ENCODE results near the gene EDN3. TPM values are rescaled to one million over a fixed set of nuclear protein-coding genes. Genes with fewer than 3 reads are reported as not detected.

The EDN3 gene
- total RNA-seq, 6 experiments from 2014 or later: not detected

DNA sequence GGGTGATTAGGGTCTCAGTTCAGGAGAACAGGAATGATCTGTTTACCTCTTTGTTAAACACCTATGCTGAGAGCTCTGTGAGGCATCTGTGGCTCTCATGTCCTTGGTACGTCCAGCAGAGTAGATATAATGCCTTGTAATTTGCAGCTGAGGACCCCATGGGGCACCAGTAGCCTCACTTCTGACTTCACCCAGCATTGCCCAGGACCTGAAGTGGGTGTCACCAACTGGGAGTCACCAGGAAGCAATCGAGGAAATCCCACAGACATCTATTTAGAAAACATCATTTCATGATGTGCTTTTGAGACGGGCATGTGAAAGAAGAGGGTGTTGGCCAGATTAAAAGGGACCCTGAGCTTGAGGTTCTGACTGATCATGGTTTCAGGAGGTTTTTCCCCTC is 8.8 kb downstream of the EDN3 start:
- DNase-seq (no peak), ATAC-seq (no peak)
- WGBS (ENCODE audit: insufficient coverage, low coverage, low lambda C conversion rate, missing lambda C conversion rate): 51% methylated on average over 3 of the region's 3 CpGs
- Histone ChIP-seq H3K27ac (no peak overlapping the region), H3K36me3 (no peaks in the 10 kb centered on the region), H3K4me3 (no peak overlapping the region), H3K9me3 (no peaks in the 10 kb centered on the region), H3K4me1 (no peaks in the 10 kb centered on the region), H3K27me3 (peaks cover 0 to 5% of the 10 kb centered on the region in 2 donors)
- intact Hi-C loops (cut with DNase I): no loop called here
- no peak for TF ChIP-seq POLR2A (IDR thresholded peaks at IDR 0.05)
- TF ChIP-seq, protein P1, sequence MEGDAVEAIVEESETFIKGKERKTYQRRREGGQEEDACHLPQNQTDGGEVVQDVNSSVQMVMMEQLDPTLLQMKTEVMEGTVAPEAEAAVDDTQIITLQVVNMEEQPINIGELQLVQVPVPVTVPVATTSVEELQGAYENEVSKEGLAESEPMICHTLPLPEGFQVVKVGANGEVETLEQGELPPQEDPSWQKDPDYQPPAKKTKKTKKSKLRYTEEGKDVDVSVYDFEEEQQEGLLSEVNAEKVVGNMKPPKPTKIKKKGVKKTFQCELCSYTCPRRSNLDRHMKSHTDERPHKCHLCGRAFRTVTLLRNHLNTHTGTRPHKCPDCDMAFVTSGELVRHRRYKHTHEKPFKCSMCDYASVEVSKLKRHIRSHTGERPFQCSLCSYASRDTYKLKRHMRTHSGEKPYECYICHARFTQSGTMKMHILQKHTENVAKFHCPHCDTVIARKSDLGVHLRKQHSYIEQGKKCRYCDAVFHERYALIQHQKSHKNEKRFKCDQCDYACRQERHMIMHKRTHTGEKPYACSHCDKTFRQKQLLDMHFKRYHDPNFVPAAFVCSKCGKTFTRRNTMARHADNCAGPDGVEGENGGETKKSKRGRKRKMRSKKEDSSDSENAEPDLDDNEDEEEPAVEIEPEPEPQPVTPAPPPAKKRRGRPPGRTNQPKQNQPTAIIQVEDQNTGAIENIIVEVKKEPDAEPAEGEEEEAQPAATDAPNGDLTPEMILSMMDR (IDR thresholded peaks at IDR 0.05): no peak

DNA sequence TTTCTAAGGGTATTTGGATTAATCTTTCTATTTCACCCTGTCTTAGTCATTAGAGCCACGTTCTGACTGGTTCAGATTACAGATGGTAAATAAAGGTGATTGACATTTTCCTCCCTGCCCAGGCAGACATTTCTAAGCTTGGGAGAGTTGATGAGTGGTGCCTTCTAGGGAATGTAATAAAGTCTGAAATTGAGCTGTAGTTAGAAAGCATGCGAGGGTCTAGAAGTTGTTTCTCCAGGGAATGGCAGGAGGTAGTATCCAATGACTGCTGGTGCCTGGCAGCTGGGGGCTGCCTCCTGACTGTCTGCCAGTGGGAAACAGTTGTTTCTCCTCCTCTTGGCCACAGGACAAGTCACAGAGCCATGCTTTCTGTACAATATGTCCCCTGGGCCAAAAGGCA is 14.6 kb downstream of the EDN3 start:
- Histone ChIP-seq H3K4me3 (no peak overlapping the region), H3K4me1 (no peaks in the 10 kb centered on the region), H3K36me3 (no peaks in the 10 kb centered on the region), H3K27ac (no peak overlapping the region), H3K27me3 (no peaks in the 10 kb centered on the region), H3K9me3 (no peaks in the 10 kb centered on the region)
- 45% methylated on average over 2 of the region's 2 CpGs for WGBS (ENCODE audit: insufficient coverage, low coverage, low lambda C conversion rate, missing lambda C conversion rate)
- no peak for ATAC-seq
- intact Hi-C loops (cut with DNase I): no loop called here
- no peak for TF ChIP-seq POLR2A (IDR thresholded peaks at IDR 0.05)
- TF ChIP-seq, protein P1 (IDR thresholded peaks at IDR 0.05): no peak
- DNase-seq: no peak

DNA sequence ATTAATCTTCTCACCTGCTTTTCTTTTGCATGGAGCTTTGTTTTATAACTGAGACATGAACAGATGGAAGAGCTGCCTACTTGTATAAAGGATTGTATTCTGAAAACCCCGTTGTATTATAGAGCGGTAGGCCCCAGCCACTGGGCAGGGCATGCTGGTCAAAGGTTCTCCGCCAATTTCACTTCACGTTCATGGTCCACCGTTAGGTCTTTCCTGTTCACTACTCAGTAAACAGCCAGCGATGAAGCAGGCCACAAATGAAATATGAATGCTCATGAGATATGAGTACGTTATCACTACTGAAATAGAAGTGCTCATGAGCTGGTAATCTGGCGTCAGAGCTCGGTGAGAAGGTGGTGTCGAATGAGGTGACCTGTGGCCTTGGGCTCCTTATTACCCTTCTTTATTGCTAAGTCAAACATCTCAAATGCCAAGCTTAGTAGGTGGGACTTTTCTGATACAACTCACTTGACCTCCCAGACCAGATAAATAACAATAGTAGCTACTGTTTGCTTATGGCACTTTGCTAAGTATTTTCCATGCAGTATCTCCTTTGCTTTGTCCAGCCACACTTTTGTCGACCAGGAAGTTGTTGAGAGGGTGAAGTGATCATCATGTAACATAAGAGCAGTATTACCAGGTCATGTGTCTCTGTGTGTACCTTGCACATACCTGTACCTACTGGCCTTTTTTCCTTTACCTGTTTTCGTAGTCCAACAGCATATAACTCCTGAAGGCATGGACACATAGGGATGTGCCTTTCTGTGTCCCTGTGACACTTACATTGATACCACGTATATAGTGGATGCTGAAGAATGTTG is 16.7 kb downstream of the EDN3 start:
- TF ChIP-seq POLR2A (IDR thresholded peaks at IDR 0.05): no peak
- TF ChIP-seq, protein P1 (IDR thresholded peaks at IDR 0.05): no peak
- no peaks in the 10 kb centered on the region for H3K36me3 ChIP-seq
- WGBS (ENCODE audit: insufficient coverage, low coverage, low lambda C conversion rate, missing lambda C conversion rate): 67% methylated on average over 11 of the region's 13 CpGs
- H3K27me3 ChIP-seq: no peaks in the 10 kb centered on the region
- intact Hi-C loops (cut with DNase I): no loop called here
- ATAC-seq: no peak
- H3K9me3 ChIP-seq: no peaks in the 10 kb centered on the region
- no peak for DNase-seq
- H3K4me3 ChIP-seq: no peak overlapping the region
- no peak overlapping the region for H3K27ac ChIP-seq
- H3K4me1 ChIP-seq: no peaks in the 10 kb centered on the region

DNA sequence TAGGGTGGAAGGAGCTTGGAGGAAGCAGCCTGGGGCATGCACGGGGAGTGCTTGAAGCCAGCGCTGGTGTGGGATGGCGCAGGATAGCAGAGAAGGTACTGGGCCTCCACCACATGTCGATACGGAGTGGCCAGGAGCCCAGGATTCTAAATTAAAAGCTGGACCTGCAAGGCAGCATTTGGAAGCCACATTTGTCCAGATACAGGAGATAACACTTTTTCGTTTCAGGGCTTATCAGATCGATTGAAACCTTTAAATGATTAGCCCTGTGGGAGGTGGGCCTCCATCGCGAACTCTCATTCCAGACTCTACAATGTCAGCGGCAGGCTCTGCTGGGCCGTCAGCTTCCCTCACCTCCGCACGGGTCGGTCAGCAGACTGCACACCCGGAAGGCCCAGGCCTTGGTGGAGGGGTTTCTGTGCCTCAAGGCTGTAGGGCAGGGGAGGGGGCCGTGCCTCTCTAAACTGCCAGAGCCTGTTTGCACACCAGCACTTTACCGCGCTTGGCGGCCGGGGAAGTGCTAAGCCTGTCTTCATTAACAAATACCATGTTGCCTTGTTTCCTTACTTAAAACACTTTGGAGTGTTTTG is 17.9 kb downstream of the EDN3 start:
- no peak for DNase-seq
- TF ChIP-seq POLR2A (IDR thresholded peaks at IDR 0.05): no peak
- TF ChIP-seq, protein P1 (IDR thresholded peaks at IDR 0.05): no peak
- no peaks in the 10 kb centered on the region for H3K4me1 ChIP-seq
- no peak overlapping the region for H3K4me3 ChIP-seq
- no peaks in the 10 kb centered on the region for H3K36me3 ChIP-seq
- no peaks in the 10 kb centered on the region for H3K27me3 ChIP-seq
- H3K27ac ChIP-seq: no peak overlapping the region
- no peaks in the 10 kb centered on the region for H3K9me3 ChIP-seq
- WGBS (ENCODE audit: insufficient coverage, low coverage, low lambda C conversion rate, missing lambda C conversion rate): 73% methylated on average over 9 of the region's 20 CpGs
- no peak for ATAC-seq
- intact Hi-C loops (cut with DNase I): no loop called here
